KBM-7 (cell line): ENCODE measurements around the gene MROH9.
"Not testable (repeated sequence)": the region's sequence is repeated elsewhere in the genome, so short reads cannot be mapped to it uniquely, and the experiment has no call there.

ENCODE experiments used
- DNase-seq: peaks from one replicate; pipeline ENCODE4 v3.0.0-alpha.2; 2015
- in situ Hi-C: fragments of 300-500 bp; cut with MboI; formaldehyde crosslinking; loops from 2 replicates; pipeline ENCODE4 v1.14.3; 2020; ENCODE audit warnings: low sequenced_read_pairs, low pct_unique_long_range_greater_than_20kb, mixed read lengths

The MROH9 gene, protein sequence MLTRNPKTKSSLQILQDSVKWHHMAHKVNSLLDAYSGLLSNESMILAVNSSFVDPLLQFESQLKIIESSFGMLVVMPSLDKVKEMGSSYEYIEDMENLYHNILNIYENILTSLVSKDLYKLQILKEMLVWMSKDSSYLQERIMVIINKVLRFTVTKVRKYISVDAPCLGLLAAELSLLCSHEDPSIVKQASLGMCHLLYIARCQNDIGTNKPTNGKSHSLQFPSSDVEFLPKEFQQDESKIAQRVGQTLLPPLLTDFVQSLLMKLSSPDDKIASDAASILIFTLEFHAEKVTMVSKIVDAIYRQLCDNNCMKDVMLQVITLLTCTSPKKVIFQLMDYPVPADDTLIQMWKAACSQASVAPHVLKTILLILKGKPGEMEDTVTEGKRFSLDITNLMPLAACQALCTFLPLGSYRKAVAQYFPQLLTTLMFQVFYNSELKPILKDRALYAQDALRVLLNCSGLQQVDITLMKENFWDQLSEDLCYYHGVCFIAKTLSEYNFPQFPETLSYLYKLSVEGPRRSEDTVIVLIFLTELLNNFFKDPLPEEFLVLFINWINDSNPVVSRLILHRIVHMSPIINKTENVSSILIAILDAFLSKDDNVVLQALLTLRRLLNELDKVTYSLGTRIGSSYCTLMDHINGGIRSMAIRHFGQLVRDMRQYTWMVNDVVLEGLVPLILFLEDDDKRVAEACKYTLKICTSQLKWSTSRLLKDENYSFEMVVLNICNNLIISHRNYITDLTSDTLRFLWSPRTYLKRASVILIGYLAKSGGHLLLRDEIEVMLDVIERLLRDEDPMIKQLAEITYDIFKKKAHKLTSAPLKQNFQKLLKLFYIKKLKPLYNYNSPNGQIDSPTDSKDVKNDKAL

DNA sequence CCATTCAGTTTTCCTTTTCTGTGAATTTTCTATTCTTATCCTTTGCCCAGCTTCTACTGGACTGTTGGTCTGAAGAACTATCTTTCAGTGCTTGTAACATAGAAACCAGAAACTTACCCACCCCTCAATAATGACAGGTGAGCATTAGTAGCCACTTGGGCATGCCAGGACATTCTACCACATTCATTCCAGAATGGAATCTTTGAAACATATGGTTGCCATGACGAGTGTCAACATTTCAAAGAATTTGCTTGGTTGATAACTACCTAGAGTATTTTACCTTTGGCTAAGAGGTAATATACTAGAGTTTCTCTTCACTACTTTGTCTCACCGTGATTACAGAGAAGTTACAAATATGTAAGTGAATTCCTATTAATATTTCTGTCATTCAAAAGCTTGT lies at the start of gene MROH9:
Gene MROH9 (plus strand): TSS at position 304 of the 400 bp plus-strand sequence. CDS start 10,023 bp downstream, outside the sequence.
- no peak for DNase-seq
- in situ Hi-C loops: no loop called here

DNA sequence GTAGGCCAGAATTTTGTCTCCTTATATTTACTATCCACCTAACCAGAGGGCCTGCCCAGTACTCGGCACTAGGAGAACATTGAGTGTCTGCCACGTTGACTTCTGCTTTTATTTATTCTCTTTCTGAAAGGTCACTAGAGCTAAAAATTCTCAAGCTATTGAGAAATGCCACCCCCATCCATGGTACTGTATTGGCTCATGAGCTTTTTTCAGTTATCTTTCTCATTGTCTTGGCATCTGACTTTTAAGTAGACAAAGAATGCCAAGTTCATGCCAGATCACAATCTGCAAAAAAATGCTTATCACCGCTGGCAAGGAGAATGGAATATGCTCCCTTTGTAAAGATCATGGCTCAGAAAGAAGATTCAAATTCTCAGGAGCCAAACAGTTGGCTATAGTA lies 49.8 kb upstream of the MROH9 start:
- in situ Hi-C loops: no loop called here
- no peak for DNase-seq

DNA sequence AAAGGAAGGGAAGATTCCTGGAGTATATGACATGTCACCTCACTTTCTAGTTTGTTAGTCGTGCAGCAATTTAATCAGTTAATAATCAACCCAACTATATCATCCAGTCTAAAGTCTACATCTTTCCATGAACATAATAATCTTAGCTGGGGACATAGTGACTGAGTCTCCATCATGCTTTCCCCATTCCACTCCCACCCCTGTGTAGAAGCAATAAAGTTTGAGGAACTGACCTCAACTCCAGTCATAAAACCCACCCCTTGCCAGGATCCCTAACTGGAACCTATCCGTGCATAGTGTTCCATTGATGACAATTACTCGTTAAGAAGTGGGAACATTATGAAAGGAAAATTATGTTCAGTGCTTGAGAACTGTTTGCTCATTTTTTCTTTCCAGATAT lies 48.9 kb upstream of the MROH9 start:
- in situ Hi-C loops: no loop called here
- DNase-seq: no peak

DNA sequence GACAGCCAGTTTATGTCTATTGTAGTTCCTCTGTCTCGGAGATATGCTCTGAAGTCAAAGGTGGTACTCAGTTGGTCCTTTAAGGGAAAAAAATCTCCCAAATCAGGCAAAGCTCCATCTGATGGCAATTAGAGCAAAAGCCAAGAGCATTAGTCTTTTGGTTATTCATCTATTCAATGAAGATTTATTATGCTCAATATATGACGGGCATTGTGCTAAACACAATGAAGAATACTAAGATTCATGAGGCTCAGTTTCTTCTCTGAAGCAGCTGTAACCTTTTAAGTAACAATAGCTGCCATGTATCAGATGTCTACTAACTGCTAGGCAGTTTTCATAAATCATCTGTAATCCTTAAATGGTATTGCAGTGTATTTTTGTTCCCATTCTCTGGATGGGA lies 47.6 kb upstream of the MROH9 start:
- in situ Hi-C loops: no loop called here
- DNase-seq: no peak

DNA sequence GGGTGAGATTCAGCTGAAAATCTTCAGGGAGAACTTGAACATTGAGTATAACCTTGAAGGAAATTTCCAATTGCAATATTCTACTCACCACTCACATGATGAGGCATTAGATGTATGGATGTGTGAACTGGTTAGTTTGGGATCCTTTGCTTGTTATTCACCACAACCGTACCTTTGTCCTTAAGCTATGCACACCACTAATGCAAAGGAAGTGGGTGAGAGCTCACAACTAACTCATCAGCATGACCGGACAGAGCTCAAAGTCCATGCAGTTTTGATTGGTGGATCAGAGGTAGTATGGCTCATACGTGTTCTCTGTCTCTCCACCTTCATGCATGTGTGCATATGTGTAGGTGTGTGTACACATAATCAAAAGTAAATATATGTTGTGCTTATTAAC lies 43.5 kb upstream of the MROH9 start:
- no peak for DNase-seq
- in situ Hi-C loops: no loop called here

DNA sequence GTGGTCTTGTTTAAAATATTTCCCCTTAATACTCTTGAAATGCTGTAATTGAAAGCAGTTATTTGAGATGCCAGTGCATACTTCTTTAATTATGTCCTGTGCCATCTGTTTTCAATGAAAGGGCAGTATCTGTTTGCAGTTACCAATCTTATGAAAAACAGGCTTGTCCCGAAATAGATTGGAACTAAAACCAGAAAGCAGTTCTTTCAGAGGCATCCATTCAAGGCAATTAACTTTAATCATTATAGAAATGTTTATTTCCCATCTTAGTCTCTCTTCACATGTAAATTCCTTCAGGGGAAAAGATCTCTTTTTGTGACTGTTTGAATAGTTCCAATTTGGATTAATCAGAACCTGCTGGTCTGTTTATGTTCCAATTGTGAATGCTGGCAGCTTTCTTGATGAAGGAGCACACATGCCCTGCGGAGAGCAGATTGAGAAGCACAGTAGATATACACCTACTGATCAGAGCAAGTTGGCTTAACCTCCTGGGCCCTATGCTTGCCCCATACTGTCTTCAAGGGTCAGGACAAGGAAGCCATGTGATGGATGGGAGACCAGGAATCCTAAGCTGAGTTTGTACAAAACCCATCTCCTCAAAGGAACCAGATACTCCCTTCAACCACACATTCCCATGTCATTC lies 41.6 kb upstream of the MROH9 start:
- DNase-seq: no peak
- in situ Hi-C loops: no loop called here

DNA sequence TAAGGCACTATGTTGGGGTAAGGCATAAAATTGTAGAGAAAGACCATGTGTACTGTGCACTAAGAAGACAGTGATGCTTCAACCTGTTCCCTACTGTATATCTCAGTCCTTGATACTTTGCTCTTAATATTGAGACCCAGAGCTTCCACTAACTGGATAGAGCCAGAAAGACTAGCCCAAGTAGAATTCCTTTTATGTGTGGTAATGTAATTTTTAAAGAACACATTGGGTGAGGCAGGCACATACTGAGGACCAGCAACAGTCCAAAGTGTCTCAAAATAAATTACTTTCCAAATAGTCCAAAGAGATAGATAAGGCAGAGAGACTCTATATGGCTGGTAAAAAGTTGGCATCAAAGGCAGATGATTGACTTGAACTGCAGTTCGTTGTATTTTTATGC lies 31.4 kb upstream of the MROH9 start:
- in situ Hi-C loops: no loop called here
- no peak for DNase-seq

DNA sequence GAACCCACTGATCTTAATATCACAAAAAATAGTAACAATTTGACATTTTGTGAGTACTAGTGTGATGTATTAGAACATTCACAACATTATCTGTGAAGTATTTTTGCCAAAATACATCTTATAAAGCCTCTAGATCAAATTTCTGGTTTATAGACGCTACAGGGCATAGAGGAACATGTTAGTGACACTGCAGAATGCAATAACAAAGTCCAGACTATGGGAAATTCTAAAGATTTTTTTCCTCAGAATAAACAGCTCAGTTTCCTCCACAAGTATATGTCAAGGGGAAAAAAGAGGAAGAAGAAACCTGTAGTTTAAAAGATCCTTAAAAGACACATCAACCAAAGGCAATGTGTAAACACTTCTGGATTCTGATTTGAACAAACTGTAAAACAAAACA lies 26.4 kb upstream of the MROH9 start:
- no peak for DNase-seq
- in situ Hi-C loops: no loop called here

DNA sequence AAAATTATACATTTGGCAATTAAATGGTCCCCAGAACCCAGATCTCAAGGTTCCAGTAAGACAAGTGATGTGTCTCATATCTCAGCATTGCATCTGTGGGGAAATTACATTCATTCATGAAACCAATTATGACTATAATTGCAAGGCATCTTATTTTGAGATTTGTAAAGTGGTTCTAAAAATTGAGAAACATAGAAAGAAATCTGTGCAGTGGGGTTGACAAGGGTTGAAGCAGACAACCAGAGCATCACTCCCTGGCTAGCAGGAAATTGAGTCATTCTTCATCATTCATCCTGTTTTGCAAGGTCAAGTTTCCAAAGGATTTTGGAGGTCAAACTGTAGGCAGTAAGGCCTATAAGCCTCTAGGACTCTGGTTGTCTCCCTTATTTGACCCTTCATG lies 25.1 kb upstream of the MROH9 start:
- in situ Hi-C loops: no loop called here
- no peak for DNase-seq

DNA sequence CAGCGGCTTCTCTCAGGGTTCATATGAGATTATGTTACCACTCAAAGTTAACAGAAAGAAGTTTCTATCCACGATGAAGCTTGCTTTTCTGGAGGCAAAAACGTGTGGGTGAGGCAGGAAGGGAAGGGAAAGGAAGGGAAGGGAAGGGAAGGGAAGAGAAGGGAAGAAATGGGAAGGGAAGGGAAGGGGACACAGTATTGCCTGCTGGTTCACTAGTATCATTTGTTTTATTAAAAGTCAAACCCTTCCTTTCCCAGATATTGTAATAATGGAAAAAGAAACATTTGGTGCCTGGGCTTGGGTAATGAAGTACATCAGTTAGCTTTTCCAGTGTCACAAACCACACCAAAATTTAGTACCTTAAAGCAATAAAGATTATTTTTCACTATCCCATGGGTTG lies 18.0 kb upstream of the MROH9 start:
- no peak for DNase-seq
- in situ Hi-C loops: no loop called here

DNA sequence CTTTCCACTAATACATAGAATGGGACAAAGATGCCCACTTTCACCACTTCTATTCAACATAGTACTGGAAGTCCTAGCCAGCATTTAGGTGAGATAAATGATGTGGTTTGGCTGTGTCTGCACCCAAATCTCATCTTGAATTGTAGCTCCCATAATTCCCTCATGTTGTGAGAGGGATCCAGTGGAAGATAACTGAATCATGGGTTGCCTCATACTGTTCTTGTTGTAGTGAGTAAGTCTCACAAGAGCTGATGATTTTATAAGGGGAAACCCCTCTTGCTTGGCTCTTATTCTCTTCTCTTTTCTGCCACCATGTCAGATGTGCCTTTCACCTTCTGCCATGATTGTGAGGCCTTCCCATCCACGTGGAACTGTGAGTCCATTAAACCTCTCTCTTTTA lies 10.7 kb upstream of the MROH9 start:
- DNase-seq, in situ Hi-C loops: not testable (repeated sequence)

DNA sequence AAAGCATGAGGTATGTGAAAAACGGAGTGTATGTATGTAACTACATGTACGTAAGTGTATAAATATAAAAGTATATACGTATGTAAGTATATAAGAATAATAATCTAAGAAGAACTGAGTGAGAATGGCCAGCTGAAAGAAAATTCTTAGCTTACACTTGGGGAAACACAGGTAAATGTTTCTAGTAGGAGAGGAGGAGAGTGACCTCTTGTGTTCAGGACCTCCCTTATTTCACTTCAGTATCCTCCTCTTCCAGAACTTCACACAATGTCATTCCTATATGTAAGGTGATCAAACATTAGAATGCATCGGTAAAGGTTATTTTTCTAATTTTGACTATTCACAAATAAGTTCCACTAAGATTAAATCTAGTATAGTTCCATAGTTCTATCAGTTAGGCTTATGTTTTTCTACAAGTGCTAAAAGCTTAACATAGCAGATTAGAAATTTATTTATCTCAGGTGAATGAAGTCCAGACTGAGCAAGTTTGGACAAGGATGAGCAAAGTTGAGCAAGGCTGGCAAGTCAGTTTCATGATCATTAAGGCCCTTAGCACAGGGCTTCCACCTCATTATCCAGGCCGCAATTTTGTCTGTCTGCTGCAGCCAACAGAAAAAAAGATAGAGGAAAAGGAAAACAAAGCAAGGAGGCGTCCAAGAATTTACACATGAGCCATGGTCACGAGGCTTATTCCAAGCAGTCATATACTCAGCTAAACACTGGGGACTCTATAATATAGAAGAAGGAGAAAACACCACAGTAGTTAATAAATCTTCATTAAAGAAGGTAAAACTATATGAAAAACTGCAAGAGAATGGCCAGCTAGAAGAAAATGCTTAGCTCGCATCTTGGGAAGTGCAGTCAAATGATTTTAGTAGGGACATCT lies 7.1 kb upstream of the MROH9 start:
- DNase-seq: no peak
- in situ Hi-C loops: no loop called here

DNA sequence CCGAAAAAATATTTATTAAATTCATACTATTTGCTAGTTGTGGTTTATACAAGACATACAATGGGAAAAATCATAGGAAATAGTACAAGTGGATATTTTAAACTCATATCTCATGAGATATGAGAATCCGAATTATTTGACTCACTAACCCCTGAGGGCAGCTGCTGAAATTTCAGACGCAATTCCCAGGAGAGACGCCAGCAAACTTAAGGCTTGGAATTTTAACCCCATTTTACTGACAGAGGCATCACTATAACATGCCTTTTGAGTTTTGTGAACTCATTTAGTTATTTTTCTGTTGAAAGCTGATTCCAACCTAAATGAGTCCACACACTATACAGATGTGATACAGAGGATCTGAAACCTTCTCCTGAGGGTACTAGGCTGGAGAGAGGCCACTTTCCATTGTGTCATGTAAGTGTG lies 5.9 kb upstream of the MROH9 start:
- in situ Hi-C loops: no loop called here
- no peak for DNase-seq

DNA sequence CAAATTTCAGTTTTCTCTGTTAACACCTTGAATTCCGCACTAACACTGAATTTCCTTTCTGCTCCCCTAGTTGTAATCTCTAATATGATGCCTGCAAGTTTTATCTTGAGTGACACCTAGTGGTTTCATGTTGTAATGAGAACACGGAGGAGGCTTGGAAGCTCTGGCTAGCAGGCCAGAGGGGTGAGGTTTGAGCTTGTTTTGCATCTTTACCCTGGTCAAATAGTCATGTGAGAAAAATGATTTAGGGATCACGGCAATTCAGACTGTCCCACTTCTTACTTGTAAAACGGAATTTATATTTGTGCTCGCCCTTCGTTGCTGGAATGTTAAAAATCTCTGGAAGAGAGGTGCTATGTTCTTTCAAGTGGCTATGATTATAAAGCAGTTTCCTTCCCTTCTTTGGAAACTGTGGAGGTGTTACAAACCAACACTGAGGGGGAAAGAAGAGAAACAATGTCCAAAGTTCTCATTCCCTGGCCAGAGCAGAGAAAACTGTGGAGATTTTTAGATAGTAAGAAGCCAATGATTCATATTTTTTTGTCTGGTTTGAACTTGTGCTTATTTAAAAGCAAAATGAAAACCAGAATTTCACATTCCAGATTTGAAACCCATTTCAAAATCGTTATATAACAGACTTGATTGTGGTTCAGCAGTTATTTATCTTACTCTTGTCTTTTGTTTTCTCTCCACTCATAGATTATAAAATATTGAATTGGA lies 5.3 kb upstream of the MROH9 start:
- in situ Hi-C loops: no loop called here
- peak; percentile 55 for DNase-seq

DNA sequence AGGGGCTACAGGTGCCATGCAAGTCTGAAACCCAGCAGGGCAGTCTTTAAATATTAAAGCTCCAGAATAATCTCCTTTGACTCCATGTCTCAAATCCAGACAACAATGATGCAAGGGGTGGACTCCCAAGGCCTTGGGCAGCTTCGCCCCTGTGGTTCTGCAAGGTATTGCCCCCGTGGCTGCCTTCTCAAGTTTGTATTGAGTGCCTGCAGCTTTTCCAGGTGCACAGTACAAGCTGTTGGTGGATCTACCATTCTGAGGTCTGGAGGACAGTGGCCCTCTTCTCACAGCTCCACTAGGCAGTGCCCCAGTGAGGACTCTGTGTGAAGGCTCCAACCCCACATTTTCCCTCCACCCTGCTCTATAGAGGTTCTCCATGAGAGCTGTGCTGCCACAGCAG lies 3.7 kb upstream of the MROH9 start:
- no peak for DNase-seq
- in situ Hi-C loops: no loop called here

DNA sequence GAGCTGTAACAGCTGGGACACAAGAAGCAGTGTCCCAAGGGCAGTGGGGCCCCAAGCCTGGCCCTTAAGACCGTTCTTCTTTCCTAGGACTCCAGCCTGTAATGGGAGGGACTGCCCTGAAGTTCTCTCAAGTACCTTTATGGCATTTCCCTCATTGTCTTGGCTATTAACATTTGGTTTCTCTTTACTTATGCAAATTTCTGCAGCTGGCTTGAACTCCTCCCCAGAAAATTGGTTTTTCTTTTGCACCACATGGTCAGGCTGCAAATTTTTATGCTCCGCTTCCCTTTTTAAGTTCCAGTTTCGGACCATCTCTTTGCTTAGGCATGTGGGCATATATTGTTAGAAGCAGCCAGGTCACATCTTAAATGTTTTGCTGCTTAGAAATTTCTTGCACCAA lies 3.1 kb upstream of the MROH9 start:
- DNase-seq: no peak
- in situ Hi-C loops: no loop called here

DNA sequence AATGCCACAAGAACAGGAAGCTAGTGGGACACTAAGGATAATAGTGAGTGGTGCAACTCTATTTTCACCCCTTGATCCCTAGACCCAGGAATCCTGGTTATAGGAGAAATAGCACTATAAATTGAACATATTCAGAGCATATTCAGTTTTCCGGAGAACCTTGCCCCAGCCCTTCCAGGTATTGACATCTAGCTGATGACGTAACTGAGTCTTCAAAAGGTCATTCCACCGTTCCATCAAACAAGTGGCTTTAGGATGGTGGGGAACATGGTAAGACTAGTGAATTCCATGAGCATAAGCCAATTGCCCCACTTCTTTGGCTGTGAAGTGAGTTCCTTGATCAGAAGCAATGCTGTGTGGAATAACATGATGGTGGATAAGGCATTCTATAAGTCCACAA lies 2.9 kb downstream of the MROH9 start:
- in situ Hi-C loops: no loop called here
- no peak for DNase-seq

DNA sequence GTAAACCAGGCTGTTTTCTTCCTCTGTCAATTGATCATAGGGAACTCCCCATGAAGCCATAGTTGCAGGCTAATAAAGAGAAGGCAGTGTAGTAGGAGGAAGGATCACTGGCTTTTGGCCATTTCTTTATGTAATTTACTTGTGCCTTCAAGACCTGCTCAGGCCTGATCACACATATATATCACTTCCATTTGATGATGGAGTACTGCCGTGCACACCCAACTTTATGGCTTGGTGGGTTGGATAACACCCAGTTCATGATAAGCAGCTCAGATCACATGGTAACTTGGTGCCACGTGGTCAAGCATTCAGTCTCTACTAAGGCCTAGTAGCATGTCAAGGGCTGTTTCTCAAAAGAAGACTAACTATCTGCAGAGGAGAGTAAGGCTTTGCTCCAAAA lies 4.1 kb downstream of the MROH9 start:
- no peak for DNase-seq
- in situ Hi-C loops: no loop called here
